Neural cell (in vitro differentiated cells): Measurements from ENCODE around the gene HSPA5.
"Not testable (repeated sequence)": the region's sequence is repeated elsewhere in the genome, so short reads cannot be mapped to it uniquely, and the experiment has no call there.

Source experiments
- CTCF ChIP-seq: fragments of 450-650 bp; IDR thresholded peaks from 2 replicates; pipeline ENCODE4 v1.5.1; 2014; ENCODE audit warnings: antibody characterized with exemption, mild to moderate bottlenecking, moderate library complexity; ENCODE audit not compliant: poor library complexity, severe bottlenecking
- EP300 ChIP-seq: fragments of 450-650 bp; conservative IDR thresholded peaks from 2 replicates; pipeline ENCODE4 v1.6.1; 2014; ENCODE audit warnings: antibody characterized with exemption, mild to moderate bottlenecking, moderate library complexity; ENCODE audit not compliant: poor library complexity, severe bottlenecking
- EZH2 ChIP-seq: fragments of 200-600, 300-800 bp; shearing (Covaris generic), sonication (generic); IDR thresholded peaks from 2 replicates; pipeline ENCODE4 v1.6.1; 2014; ENCODE audit warnings: antibody characterized with exemption, low read length, borderline replicate concordance, mild to moderate bottlenecking; ENCODE audit not compliant: insufficient read depth, poor library complexity, severe bottlenecking
- MXI1 ChIP-seq: fragments of 450-650 bp; conservative IDR thresholded peaks from 2 replicates; pipeline ENCODE4 v1.6.1; 2014; ENCODE audit warnings: antibody characterized with exemption, mild to moderate bottlenecking; ENCODE audit not compliant: poor library complexity, severe bottlenecking
- POLR2AphosphoS5 ChIP-seq: IDR thresholded peaks from 2 replicates; pipeline ENCODE4 v1.6.1; 2012

DNA sequence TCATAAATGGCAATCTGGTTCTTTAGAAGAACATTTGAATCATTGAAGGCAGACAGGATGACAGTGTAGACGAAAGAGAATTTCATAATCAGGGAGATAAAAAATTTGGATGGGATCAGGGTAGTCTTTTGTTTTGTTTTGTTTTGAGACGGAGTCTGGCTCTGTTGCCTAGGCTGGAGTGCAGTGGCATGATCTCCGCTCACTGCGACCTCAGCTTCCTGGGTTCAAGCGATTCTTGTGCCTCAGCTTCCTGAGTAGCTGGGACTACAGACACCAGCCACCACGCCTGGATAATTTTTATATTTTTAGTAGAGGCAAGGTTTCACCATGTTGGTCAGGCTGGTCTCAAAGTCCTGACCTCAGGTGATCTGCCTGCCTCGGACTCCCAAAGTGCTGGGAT lies 22.9 kb upstream of the HSPA5 start:
- TF ChIP-seq EP300, CTCF, POLR2AphosphoS5, EZH2, MXI1: not testable (repeated sequence)
